ENCODE data around the gene DNAJB1.

DNAJB1 gene

GRCh38 chr19:14495672-14496028 lies 22.5 kb downstream of the DNAJB1 start:
- Mint-ChIP-seq H3K4me1 (peaks cover 31% of the 10 kb centered on the region), H3K36me3 (ENCODE audit: insufficient read depth) (peaks cover 17% of the 10 kb centered on the region), H3K4me3 (peak overlapping the region; percentile 82), H3K27me3 (no peaks in the 10 kb centered on the region), H3K27ac (ENCODE audit: low read depth) (peak overlapping the region; percentile 82), H3K9me3 (no peaks in the 10 kb centered on the region)
- ATAC-seq (replicated peaks; ENCODE audit: extremely low read depth, poor library complexity, severe bottlenecking) (no peak), DNase-seq (ENCODE audit: low spot score in 2 of 2) (no peak)

GRCh38 chr19:14494910-14495671 lies 23.1 kb downstream of the DNAJB1 start:
- Mint-ChIP-seq H3K4me3 (peak overlapping the region; percentile 82), H3K4me1 (peaks cover 31% of the 10 kb centered on the region), H3K36me3 (ENCODE audit: insufficient read depth) (peaks cover 22% of the 10 kb centered on the region), H3K27me3 (no peaks in the 10 kb centered on the region), H3K27ac (ENCODE audit: low read depth) (peak overlapping the region; percentile 82), H3K9me3 (no peaks in the 10 kb centered on the region)
- DNase-seq (ENCODE audit: low spot score in 2 of 2) = no peak
- ATAC-seq (replicated peaks; ENCODE audit: extremely low read depth, poor library complexity, severe bottlenecking) = peak; percentile 47

- Mint-ChIP-seq H3K4me1 (peaks cover 31% of the 10 kb centered on the region), H3K4me3 (peak overlapping the region; percentile 82), H3K27ac (ENCODE audit: low read depth) (peak overlapping the region; percentile 82), H3K9me3 (no peaks in the 10 kb centered on the region), H3K27me3 (no peaks in the 10 kb centered on the region), H3K36me3 (ENCODE audit: insufficient read depth) (peaks cover 29% of the 10 kb centered on the region)
- ATAC-seq (replicated peaks; ENCODE audit: extremely low read depth, poor library complexity, severe bottlenecking) = no peak
- DNase-seq (ENCODE audit: low spot score in 2 of 2) = no peak
These were observed 23.8 kb downstream of the DNAJB1 start for GRCh38 chr19:14494411-14494810.

GRCh38 chr19:14492756-14493337 lies 25.4 kb downstream of the DNAJB1 start:
- ATAC-seq (replicated peaks; ENCODE audit: extremely low read depth, poor library complexity, severe bottlenecking) = no peak
- DNase-seq (ENCODE audit: low spot score in 2 of 2) = no peak
- Mint-ChIP-seq H3K9me3 (no peaks in the 10 kb centered on the region), H3K27ac (ENCODE audit: low read depth) (peak overlapping the region; percentile 19), H3K36me3 (ENCODE audit: insufficient read depth) (peaks cover 35% of the 10 kb centered on the region), H3K4me1 (peaks cover 31% of the 10 kb centered on the region), H3K4me3 (no peak overlapping the region), H3K27me3 (no peaks in the 10 kb centered on the region)

- no peak overlapping the region for H3K4me3 Mint-ChIP-seq
- no peaks in the 10 kb centered on the region for H3K27me3 Mint-ChIP-seq
- no peak for ATAC-seq (replicated peaks; ENCODE audit: extremely low read depth, poor library complexity, severe bottlenecking)
- peaks cover under 1% of the 10 kb centered on the region for H3K4me1 Mint-ChIP-seq
- no peaks in the 10 kb centered on the region for H3K9me3 Mint-ChIP-seq
- no peak for DNase-seq (ENCODE audit: low spot score in 2 of 2)
- peaks cover 30% of the 10 kb centered on the region for H3K36me3 Mint-ChIP-seq (ENCODE audit: insufficient read depth)
- no peak overlapping the region for H3K27ac Mint-ChIP-seq (ENCODE audit: low read depth)
These were observed 30.6 kb downstream of the DNAJB1 start for GRCh38 chr19:14487370-14488125.

- Mint-ChIP-seq H3K27me3 (no peaks in the 10 kb centered on the region), H3K27ac (ENCODE audit: low read depth) (no peak overlapping the region), H3K4me3 (no peak overlapping the region), H3K4me1 (no peaks in the 10 kb centered on the region), H3K9me3 (no peaks in the 10 kb centered on the region), H3K36me3 (ENCODE audit: insufficient read depth) (peaks cover 10% of the 10 kb centered on the region)
- DNase-seq (ENCODE audit: low spot score in 2 of 2) (no peak), ATAC-seq (replicated peaks; ENCODE audit: extremely low read depth, poor library complexity, severe bottlenecking) (no peak)
These were observed 35.8 kb downstream of the DNAJB1 start for GRCh38 chr19:14482172-14482941.

- Mint-ChIP-seq H3K4me1 (peaks cover 12% of the 10 kb centered on the region), H3K4me3 (no peak overlapping the region), H3K9me3 (no peaks in the 10 kb centered on the region), H3K36me3 (ENCODE audit: insufficient read depth) (peaks cover 18% of the 10 kb centered on the region), H3K27ac (ENCODE audit: low read depth) (no peak overlapping the region), H3K27me3 (no peaks in the 10 kb centered on the region)
- DNase-seq (ENCODE audit: low spot score in 2 of 2) = no peak
- no peak for ATAC-seq (replicated peaks; ENCODE audit: extremely low read depth, poor library complexity, severe bottlenecking)
These were observed 37.5 kb downstream of the DNAJB1 start for GRCh38 chr19:14480700-14481079.

GRCh38 chr19:14479975-14480699 lies 38.1 kb downstream of the DNAJB1 start:
- Mint-ChIP-seq H3K27me3 (peaks cover 2% of the 10 kb centered on the region), H3K4me3 (no peak overlapping the region), H3K36me3 (ENCODE audit: insufficient read depth) (peaks cover 19% of the 10 kb centered on the region), H3K27ac (ENCODE audit: low read depth) (no peak overlapping the region), H3K4me1 (peaks cover 18% of the 10 kb centered on the region), H3K9me3 (no peaks in the 10 kb centered on the region)
- ATAC-seq (replicated peaks; ENCODE audit: extremely low read depth, poor library complexity, severe bottlenecking) (peak; percentile 10), DNase-seq (ENCODE audit: low spot score in 2 of 2) (peak; percentile 66 to 68)

- ATAC-seq (replicated peaks; ENCODE audit: extremely low read depth, poor library complexity, severe bottlenecking) (no peak), DNase-seq (ENCODE audit: low spot score in 2 of 2) (no peak)
- Mint-ChIP-seq H3K9me3 (no peaks in the 10 kb centered on the region), H3K27ac (ENCODE audit: low read depth) (no peak overlapping the region), H3K27me3 (peaks cover 9% of the 10 kb centered on the region), H3K4me3 (no peak overlapping the region), H3K36me3 (ENCODE audit: insufficient read depth) (peaks cover 23% of the 10 kb centered on the region), H3K4me1 (peaks cover 23% of the 10 kb centered on the region)
These were observed 38.8 kb downstream of the DNAJB1 start for GRCh38 chr19:14479309-14479974.

- ATAC-seq (replicated peaks; ENCODE audit: extremely low read depth, poor library complexity, severe bottlenecking) (no peak), DNase-seq (ENCODE audit: low spot score in 2 of 2) (no peak)
- Mint-ChIP-seq H3K27me3 (peaks cover 16% of the 10 kb centered on the region), H3K9me3 (no peaks in the 10 kb centered on the region), H3K4me1 (peaks cover 25% of the 10 kb centered on the region), H3K36me3 (ENCODE audit: insufficient read depth) (peaks cover 25% of the 10 kb centered on the region), H3K27ac (ENCODE audit: low read depth) (no peak overlapping the region), H3K4me3 (no peak overlapping the region)
These were observed 40.1 kb downstream of the DNAJB1 start for GRCh38 chr19:14478113-14478545.

GRCh38 chr19:14477418-14478112 lies 40.6 kb downstream of the DNAJB1 start:
- Mint-ChIP-seq H3K9me3 (no peaks in the 10 kb centered on the region), H3K36me3 (ENCODE audit: insufficient read depth) (peaks cover 31% of the 10 kb centered on the region), H3K27me3 (peaks cover 22% of the 10 kb centered on the region), H3K4me3 (no peak overlapping the region), H3K4me1 (peaks cover 31% of the 10 kb centered on the region), H3K27ac (ENCODE audit: low read depth) (no peak overlapping the region)
- DNase-seq (ENCODE audit: low spot score in 2 of 2) (no peak), ATAC-seq (replicated peaks; ENCODE audit: extremely low read depth, poor library complexity, severe bottlenecking) (no peak)
